ENCODE measurements around the gene STMP1. TPM values are rescaled to one million over a fixed set of nuclear protein-coding genes. Genes with fewer than 3 reads are reported as not detected.

The STMP1 gene
- total RNA-seq, 4 donors from 2014 or later = 11.5 to 23.1 (median 19.6) TPM

GRCh38 chr7:135707570-135707966 is 45.3 kb downstream of the STMP1 start:
- no peak for TF ChIP-seq CTCF (IDR thresholded peaks at IDR 0.05; ENCODE audit: low read depth)

- TF ChIP-seq CTCF (IDR thresholded peaks at IDR 0.05; ENCODE audit: low read depth) = no peak
These were observed 45.7 kb downstream of the STMP1 start for GRCh38 chr7:135708041-135708440.

- TF ChIP-seq CTCF (IDR thresholded peaks at IDR 0.05; ENCODE audit: low read depth) = no peak
These were observed 47.2 kb downstream of the STMP1 start for GRCh38 chr7:135709508-135709907.

- TF ChIP-seq CTCF (IDR thresholded peaks at IDR 0.05; ENCODE audit: low read depth) = no peak
These were observed 48.3 kb downstream of the STMP1 start for GRCh38 chr7:135710417-135711138.

- TF ChIP-seq CTCF (IDR thresholded peaks at IDR 0.05; ENCODE audit: low read depth) = no peak
These were observed 48.8 kb downstream of the STMP1 start for GRCh38 chr7:135711139-135711469.

GRCh38 chr7:135712182-135712782 is 50.0 kb downstream of the STMP1 start:
- TF ChIP-seq CTCF (IDR thresholded peaks at IDR 0.05; ENCODE audit: low read depth) = no peak

- no peak for TF ChIP-seq CTCF (IDR thresholded peaks at IDR 0.05; ENCODE audit: low read depth)
These were observed 50.5 kb downstream of the STMP1 start for GRCh38 chr7:135712796-135713195.
